ENCODE results near the gene KAZN.
"Not testable (repeated sequence)": the region's sequence is repeated elsewhere in the genome, so short reads cannot be mapped to it uniquely, and the experiment has no call there.

The KAZN gene

DNA sequence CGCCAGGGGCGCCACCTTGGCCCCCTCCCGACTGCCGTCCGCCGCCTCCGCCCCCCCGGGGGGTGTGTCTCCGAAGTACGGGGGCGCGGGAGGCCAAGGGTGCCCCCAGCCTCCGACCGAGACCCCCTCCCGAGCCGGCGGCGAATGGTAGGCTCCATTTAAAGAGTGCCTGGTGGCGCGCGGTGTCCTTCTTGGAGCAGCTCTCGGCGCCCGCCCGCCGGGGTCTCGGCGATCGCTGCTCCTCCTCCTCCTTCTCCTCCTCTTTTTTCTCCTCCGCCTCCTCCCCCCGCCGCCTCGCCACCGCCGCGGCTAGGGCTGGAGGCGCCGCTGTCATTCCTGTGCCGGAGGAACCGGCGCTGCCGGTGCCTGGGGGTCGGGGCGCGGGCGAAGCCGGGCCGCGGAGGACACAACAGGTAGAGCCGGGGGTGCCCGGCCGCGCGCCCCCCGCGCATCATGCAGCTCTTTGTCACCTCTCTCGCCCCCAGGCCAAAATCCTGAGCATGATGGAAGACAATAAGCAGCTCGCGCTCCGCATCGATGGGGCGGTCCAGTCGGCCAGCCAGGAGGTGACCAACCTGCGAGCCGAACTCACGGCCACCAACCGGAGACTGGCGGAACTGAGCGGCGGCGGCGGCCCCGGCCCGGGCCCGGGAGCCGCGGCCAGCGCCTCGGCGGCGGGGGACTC lies at the start of gene KAZN:
TSS of gene KAZN (plus strand) at position 188 of the 685 bp plus-strand sequence.
- no peak for DNase-seq

DNA sequence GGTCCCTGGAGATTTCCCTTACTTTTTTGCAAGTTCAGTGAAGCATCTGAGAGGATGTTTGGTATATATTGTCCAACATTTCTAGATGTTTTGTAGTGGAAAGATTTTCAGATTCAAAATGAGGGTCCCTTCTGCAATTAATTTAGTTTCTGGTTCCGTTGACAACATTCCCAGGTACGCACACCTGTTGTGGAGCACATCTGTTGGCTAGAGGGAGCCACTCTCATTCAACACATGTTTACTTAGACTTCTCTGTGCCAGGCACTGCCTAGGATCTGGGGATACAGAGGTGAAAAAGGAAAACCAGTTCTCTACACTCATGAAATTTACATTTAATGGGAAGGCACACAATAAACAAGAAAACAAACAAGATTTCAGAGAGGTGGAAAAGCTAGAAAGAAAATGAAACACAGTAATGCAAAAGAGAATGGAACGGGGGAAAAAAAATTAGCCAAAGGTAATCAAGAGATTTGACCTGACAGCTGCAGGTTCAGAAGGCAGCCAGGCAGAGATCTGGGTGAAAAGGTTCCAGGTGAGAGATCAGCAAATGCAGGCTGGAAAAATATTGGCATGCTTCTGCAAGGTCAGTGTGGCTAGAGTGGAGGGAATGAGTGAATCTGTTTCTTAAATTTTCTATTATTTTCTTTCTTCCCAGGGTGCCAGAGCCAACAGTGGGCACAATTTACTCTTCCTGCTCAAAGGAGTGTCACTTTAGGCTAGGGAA lies 48.4 kb upstream of the KAZN start:
- DNase-seq = no peak

DNA sequence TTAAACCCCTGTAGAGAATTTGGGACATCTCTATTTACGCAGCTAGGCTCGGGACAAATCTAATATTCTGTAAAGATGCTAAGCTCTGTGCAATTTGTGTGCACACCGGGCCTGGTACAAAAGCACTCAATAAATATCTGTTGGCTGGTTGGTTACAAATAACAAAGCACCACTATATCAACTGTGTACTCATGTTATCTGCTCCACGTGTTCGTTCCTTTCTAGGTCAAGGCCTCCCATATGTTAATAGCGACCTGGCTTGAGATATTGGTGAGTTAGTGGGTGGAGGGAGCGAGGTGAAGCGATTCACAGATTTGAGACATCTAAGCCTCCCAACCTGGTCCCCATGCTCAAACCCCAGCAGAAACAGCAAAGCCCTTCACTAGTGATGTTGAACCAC lies 47.1 kb upstream of the KAZN start:
- DNase-seq = no peak

DNA sequence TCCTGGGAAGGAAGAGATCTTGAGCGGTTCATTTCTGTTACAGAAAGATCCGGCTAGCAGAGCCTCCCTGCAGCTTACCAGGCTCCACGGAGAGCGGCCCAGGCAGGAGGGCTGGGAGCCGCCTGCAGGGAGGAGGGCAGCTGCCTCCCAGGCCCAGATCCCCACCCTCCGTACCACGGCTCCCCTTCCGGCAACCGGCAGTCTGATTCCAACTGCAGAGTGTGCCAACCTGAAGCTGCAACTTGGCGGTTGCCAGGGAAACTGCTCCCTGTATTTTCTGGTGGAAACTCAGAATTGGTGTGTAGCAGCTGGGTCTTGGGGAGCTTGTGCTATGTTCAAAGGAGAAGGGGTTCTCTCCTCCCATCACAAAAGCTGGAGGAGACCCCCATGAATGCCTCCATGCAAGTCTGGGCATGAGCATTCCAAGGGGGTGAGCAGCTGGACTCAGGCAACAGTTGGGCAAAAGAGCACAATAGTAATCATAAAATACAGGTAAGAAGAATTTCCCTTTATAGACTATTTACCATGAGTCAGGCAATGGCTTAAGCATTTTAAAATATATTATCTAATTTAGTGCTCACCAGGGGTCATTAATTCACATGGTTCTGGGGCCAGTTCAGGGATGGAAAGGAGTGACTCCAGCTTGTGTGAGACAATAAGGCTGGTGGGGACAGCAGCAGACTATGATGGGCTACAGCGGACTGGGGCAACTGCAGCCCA lies 46.1 kb upstream of the KAZN start:
- DNase-seq = no peak

DNA sequence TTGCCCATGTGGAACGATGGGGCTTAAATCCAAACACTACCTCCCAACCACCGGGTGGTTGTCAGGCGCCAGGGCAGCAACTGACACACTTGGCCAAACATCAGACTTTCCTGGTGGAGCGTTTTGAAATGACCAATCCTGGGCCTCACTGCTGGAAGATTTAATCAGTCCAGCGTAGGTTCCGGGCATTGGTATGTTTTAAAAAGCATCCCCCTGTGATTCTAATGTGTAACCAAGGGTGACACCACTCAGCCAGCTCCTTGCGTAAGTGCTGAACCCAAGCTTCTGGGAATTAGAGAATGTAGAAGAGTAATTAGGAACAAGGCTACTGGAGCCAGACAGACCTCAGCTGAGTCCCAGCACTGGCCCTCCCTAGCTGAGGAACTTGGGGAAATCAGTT lies 44.8 kb upstream of the KAZN start:
- DNase-seq = peak in 2 of 3 donors; percentile 5 to 26

DNA sequence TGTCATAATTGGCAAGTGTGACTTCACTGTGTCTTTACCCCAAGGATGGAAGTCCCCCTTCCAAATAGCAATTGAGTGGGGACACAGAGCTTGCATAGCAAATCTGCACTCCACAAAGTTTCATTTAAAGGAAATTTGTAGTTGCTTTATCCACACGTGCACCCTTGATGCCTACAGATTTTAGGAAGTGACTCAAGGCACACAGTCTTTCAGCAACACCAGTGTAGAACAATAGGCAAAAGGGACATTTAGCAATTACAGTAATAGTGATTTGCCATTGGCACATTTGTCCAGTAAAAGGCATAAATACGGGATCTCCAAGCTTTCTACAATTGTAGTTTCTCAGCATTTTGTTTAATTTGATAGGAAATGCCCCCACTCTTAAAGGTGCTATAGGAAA lies 43.4 kb upstream of the KAZN start:
- peak; percentile 8 to 57 (median 40) for DNase-seq

DNA sequence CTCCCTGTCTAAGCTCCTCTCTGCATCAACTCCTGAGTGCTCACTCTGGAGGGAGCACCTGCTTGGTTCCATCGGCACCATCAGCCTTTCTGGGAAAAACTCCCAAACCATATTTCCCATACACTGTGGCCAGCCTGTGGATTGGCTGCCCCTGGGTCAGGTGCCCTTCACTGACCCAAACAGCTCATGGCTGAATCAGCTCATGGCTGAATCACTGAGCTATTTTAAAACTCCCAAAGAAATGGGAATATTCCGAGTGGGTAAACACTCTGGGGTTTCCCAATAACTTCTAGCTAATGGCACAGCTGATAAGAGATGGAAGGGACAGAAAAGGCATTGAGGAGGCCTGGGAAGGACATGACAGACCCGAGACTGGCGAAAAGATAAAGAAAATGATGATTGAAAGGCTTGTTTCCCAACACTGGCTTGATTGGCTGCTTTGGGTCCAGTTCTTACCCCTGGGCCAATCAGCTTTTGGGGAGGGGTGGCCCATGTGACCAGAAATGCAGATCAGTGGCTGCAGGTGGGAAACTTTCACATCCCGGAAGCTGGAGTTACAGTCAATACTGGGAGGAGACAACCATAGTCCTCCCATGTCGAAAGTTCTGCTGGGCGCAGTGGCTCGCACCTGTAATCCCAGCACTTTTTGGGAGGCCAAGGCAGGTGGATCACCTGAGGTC lies 37.3 kb upstream of the KAZN start:
- DNase-seq = peak; percentile 11 to 50 (median 11)

DNA sequence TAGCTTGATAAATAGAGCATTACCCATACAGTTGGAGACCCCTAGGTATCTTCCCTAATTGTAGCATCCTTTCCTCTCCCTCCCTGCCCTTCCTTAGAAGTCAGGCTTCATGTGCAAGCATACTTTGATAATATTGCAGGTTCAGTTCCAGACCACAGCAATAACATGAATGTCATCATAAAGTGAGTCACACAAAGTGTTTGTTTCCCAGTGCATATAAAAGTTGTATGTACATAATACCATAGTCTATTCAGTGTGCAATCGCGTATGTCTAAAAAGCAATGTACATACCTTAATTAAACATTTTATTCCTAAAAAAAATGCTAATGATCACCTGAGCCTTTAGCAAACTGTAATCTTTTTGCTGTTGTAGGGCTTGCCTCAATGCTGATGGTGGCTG lies 33.4 kb upstream of the KAZN start:
- DNase-seq = no peak

DNA sequence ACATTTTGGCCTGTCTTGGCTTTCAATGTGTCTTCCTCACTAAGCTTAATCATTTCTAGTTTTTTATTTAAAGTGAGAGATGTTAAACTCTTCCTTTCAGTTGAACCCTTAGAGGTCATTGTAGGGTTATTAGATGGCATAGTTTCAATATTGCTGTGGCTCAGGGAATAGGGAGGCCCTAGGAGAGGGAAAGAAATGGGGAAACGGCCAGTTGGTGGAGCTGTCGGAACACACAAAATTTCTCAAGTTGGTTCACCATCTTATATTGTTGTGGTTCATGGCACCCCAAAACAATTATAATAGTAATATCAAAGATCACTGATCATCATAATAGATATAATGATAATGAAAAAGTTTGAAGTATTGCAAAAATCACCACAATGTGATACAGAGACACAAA lies 31.4 kb upstream of the KAZN start:
- DNase-seq = peak in 1 of 3 donors; percentile 15

DNA sequence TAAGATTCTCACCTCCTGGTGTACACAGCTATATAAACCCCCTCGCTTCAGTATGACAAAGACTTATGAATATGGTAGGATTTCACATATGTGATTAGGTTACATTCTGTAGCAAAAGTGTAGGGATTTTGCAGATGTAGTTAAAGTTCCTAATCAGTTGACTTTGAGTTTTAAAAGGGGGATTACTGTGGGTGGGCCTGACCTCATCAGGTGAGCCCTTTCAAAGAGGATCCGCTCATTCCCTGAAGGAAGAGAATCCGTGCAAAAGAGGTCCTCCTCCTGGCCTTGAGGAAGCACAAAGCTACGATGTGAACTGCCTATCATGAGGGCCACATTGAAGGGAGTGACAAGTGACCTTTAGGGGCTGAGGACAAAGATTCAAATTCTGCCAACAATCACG lies 30.6 kb upstream of the KAZN start:
- no peak for DNase-seq

DNA sequence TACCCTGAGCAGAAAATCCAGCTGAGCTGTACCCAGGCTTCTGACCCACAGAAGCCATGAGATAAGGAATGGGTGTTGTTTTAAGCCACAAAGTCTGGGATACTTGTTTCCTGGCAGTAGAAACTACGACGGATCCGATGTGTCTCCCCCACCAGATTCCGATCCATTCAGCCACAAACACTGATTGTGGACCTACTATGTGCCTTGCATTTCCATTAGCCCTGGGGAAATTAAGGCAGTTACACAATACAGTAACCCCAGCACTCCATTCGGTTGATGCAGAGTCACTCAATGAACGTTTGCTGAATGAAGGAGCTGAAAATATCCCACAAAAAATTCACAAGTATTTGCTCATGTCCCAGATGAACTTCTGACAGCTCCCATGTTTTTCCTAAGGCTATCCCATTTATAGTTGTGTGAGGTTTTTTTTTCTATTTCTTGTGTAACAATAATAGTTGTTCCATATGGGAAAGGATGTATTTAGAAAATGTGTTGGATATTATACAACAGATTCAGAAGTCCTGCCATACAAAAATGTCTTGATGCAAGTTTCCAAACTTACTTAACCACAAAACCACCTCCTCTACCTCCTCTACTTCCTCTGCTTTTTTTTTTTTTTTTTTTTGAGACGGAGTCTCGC lies 29.6 kb upstream of the KAZN start:
- no peak for DNase-seq

DNA sequence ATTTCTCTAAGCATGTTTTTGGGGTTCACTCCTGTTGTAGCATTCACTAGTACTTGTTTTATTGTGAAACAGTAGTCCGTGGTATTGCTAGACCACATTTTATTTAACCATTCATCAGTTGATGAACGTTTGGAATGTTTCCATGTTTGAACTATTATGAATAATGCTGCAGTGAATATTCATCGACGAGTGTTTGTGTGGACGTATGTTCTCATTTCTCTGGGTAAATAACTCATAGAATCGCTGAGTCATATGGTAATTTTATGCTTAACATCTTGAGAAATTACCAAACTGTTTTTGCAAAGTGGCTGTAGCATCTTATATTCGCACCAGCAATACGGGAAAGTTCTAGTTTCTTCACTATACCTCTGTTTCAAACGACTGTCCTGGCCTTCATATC lies 28.0 kb upstream of the KAZN start:
- DNase-seq = no peak

DNA sequence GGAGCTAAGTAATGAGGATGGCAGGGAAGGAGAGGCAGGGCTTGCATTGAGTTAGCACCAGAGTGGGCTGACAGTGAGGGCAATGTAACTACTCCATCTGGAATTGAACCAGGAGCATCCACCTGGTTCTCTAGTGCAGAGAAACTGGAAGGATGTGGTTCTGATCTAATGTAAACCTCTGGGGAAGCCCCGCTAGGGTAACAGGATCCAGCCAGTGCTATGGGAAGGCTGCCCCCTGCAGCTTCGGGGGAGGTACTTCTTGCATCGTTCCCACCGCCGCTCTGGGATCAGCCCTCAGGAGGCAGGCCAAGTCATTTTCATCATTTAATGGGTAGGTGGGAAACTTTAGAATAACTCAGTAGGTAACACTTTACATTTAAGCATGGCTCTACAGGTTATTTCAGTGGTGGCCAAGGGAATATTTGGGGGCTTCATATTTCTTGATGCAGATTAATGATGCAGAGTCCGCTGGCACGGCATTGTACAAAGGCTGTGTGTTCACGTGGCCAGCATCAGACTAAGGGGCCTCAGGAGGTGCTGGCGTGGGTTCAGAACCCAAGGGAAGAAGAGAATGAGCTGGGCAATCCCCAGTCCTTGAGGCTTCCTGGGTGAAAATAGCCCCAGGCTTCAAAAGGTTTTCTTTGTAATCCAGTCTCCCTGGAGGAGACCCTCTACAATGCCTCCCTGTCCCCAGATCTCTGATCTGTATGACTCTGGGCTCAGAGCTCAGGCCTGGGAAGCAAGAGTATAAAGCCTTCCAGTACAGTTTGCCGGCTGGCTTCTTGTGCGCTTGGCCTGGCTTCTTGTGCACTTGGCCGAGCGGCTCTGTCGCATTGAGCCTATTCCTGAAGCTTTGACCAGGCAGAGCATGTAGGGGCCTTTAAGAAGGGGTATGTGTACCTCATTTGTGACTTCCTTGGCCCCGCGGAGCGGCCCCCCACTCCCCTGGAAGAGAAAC lies 26.4 kb upstream of the KAZN start:
- peak; percentile 31 to 58 (median 33) for DNase-seq

DNA sequence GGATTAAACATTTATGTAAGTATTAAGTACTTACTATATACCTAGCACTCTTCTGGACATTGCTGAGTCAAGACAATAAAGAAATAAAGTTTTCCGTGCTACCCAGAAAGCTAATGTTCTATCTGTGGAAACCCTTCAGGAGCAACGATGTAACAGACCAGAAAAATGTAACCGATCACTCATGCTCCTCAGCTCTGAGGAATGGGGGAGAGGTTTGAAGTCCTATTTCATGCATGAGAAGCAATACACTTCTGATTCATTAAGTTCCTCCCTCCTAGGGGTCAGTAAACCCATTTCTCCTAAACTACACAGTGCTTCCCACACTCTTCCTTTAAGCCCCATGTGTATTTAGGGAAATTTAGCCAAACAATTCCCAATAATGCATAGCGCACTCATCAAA lies 25.6 kb upstream of the KAZN start:
- no peak for DNase-seq

DNA sequence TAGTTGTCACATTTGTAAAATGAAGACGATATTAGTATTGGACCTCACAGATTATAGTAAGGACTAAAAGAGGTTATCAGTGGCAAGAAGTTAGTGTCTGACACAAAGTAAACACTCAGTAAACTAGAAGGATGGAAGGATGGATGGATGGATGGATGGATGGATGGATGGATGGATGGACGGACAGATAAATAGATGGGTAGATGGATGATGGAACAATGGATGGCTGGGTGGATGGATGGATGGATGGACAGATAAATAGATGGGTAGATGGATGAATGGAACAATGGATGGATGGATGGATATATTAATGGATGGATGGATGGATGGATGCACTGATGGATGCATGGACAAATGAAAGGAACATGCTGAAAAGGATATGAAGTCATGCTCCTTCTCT lies 22.3 kb upstream of the KAZN start:
- no peak for DNase-seq

DNA sequence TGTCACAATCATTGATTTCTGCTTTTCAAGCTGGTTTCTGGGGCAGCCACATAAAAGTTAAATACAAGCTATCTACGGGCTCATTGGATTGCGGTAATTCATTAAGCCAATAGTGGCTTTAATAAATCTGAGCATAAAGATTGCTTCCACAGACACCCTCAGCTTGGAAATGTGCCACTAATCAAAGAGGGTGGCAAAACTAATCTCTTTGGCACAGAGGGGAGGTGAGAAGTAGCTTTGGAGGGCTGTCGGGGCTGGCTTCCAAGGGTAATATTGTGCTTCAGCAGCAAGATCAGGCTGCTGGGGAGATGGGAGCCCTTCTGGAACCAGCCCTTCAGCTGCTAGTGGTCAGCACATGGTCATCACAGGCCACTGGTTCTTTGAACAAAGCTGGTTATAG lies 21.2 kb upstream of the KAZN start:
- DNase-seq = no peak

DNA sequence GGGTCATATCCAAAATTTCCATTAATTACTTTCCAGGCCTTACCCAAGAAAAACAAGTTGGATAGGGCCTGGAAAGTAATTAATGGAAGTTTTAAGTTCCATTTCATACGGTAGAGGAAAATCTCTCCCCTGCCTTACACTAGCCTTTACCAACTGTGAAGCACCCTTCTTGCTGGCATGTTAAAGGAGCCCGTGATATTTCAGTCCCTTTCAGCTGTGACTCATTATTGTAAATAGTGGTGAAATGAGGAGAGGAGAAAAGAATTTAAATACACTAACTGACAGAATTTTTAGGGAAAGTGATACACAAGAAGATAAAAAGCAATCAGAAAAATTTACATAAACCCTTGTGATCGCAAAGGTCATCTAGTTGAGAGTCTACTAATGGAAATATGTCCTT lies 20.3 kb upstream of the KAZN start:
- DNase-seq = no peak

DNA sequence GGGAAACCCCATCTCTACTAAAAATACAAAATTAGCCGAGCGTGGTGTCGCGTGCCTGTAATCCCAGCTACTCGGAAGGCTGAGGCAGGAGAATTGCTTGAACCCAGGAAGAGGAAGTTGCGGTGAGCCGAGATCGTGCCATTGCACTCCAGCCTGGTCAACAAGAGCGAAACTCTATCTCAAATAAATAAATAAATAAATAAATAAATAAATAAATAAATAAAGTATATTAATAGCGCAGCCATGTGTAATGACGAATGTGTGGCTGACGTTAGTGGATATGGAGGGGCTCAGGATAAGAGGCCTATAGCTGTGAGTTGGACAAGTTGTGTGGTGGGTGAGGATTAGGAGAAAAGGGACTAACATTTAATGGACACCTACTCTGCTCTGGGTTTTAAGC lies 18.2 kb upstream of the KAZN start:
- DNase-seq = not testable (repeated sequence)

DNA sequence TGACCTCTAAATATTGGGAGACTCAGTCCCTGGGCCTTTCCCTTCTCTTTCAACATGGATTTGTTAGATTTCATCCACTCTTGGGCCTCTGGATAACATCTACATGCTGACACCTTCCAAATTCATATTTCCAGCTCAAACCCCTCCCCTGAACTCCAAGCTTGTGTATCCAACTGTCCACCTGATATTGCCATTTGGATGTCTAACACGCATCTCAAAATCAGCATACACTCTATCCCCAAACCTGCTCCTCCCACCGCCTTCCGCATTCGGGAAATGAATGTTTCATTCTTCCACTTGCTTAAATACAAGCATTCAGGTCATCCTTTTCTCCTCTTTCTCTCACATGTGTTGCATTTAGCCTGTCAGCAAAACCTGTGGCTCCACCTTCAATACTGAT lies 17.5 kb upstream of the KAZN start:
- no peak for DNase-seq

DNA sequence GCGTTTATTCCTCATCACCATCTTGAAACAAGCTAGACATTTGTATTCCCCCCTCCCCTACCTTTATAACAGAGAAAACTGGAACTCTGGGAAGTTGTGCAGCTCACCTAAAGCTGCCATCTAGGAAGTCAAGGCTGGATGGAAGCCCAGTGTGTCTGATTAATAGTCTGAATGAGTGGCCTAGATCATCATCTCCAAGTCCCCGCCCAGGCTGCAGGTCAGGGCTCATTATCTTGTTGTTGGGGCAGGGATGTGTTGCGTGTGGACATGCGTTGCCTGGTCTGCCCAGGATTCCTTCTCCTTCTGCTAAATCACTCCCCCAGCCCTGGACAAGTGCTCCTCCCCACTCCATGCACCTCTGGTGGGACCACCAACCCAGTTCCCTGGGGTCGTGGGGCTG lies 14.7 kb upstream of the KAZN start:
- DNase-seq = no peak

DNA sequence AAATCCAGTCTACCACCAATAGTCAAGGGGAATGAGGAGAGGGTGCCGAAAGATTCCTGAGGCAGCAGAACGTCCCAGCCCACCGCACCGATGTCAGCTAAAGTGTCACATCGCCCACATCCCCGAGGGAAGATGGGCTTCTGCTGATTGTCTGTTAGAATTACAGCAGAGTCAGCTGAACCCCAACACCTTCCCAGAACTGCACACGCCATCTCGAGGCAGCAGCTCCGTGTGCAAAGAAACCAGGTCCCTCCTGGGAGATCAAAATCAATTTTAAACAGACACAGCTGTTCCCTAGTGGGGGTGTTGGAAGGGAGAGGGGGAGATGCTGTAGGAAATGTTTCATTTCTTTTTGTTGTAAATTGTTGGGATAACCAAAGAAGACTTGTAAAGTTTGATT lies 12.8 kb upstream of the KAZN start:
- no peak for DNase-seq
